Measurements from ENCODE around the gene SLC25A51. TPM values are rescaled to one million over a fixed set of nuclear protein-coding genes. Genes with fewer than 3 reads are reported as not detected.
A peak's percentile ranks its signal among the peaks of the same experiment; 100 is the strongest.

Gene SLC25A51
- total RNA-seq, 2 donors from 2014 or later: 30.2 to 30.3 TPM

DNA sequence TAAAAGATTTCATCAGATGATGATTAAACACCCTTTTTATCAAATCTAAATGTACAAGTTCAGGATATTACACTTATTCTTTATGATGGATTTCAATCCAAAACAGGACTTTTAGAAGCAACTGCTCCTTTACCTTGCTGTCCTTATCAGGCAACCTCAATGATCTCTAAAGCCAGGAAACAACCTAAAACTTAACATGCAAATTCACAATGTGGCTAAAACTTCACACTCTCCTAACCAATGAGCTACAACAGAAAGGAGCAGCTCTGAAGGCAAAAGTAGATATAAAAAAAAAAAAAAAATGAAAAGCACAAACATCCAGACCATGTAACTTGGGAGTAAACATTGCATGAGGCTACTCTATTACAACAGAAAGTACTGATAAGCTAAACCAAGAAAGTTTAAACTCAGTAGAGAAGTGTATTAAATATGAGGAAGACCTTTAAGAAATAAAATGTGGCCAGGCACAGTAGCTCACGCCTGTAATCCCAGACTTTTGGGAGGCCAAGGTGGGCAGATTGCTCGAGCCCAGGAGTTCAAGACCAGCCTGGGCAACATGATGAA, 22.9 kb downstream of the SLC25A51 start:
- intact Hi-C loops (cut with DNase I): no loop called here
- ATAC-seq (no peak), DNase-seq (no peak)

DNA sequence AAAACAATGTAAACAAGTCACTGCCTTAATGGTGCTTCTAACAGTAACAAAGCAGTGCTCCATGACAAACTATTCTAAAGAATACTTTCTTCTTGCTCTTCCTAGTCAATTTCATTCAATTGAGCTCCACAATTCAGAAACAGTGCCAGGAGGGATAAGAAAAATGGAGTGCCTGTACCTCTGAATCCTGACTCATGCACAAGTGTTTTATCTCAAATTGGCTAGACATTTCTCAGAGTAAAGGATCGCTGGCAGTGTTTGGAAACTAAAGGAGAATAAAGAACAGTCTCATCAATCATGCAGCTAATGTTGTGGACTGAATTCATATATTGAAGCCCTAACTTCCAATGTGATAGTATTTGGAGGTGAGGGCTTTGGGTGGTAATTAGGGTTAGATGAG, 27.6 kb downstream of the SLC25A51 start:
- DNase-seq (no peak), ATAC-seq (no peak)
- intact Hi-C loops (cut with DNase I): no loop called here

DNA sequence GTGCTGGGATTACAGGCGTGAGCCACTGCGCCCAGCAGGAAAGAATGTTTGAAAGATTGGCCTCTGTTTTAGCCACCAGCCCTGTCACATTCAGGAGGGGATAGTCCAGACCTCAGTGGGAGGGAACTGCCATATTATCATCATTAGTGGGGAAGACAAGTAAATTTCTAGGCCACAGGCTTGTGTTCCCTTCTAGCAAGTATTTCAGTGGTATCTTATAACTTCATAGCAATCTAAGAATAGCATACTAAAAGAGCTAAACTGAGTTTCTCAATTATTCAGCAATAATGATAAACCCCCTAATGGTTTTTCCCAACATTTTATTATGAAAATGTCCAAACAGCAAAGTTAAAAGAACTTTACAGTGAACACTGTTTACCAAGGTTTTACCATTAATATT, 30.0 kb downstream of the SLC25A51 start:
- no peak for ATAC-seq
- intact Hi-C loops (cut with DNase I): no loop called here
- DNase-seq: no peak

DNA sequence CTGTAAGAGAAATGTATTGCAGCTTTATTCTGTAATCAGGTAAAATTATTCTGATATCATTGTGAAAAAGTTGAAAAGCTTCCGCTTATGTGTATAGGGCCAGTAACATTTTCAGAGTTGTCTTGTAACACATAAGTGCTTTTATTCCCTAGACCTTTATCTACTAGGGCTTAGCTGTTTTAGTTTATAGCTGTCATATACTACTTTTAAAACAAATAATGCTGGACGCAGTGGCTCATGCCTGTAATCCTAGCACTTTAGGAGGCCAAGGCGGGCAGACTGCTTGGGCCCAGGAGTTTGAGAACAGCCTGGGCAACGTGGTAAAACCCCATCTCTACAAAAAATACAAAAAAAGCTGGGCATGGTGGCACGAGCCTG, 33.1 kb downstream of the SLC25A51 start:
- intact Hi-C loops (cut with DNase I): no loop called here
- ATAC-seq (no peak), DNase-seq (no peak)

DNA sequence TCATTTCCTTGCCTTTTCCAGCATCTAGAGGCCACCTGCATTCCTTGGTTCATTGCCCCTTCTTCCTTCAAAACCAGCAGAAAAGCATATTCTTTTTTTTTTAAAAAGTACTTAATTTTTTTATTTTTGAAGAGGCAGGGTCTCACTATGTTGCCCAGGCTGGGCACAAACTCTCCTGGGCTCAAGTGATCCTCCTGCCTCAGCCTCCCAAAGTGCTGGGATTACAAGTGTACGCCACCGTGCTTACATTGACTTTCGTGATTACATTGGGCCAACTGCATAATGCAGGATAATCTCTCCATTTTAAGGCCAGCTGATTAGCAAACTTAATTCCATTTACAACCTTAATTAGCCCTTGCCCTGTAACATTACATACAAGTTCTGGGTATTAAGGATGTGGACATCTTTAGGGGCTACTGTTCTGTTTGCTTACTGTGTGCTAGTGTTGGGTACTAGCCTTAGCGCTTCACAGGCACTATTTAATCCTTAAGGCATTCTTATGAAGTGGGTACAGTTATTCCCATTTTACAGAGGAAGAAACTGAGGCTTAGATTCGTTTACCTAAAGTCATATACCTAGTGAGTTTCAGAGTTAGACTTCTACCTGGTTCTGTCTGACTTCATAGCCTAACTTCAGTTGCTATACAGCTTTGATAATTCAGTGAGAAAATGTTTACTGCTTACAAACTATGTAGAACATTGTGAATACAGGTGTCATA, 33.7 kb downstream of the SLC25A51 start:
- DNase-seq (no peak), ATAC-seq (no peak)
- intact Hi-C loops (cut with DNase I): no loop called here

DNA sequence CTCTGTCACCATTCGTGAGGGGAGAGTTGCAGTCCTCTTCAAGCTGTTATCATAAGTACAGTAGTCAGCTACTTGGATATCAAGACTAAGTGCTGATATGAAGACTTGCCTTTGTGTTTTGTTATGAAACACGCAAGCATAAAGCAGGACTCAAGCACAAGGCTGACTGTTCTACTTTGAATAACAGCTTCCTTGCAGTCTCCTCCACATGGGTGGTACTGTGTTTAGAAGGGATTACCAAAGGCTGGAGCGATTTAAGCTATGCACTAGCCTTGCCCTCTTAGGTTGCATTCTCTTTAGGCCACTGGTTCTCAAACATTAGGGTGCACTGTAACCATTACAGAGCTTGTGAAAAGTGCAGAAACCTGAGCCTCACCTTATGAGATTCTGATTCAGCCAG, 41.4 kb downstream of the SLC25A51 start:
- ATAC-seq (no peak), DNase-seq (no peak)
- intact Hi-C loops (cut with DNase I): no loop called here

DNA sequence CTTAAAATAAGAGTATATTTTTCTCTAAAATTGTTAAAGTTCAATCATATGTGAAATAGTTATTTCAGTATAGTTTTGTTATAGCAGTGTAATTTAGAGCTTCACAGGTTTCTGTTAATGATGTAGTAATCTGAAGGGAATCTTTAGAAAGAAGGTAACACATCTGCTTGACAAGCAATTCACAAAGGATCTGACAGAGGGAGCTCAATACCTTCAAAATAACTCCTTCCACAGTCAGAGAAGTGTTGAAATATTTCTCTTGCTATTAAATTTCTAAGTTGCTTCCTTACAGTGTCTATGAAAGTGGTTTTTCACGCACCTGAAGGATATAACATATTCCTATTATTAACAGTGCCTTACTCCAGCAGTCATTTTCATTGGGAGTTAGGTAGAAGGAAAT, 44.9 kb downstream of the SLC25A51 start:
- DNase-seq (no peak), ATAC-seq (no peak)
- intact Hi-C loops (cut with DNase I): no loop called here

DNA sequence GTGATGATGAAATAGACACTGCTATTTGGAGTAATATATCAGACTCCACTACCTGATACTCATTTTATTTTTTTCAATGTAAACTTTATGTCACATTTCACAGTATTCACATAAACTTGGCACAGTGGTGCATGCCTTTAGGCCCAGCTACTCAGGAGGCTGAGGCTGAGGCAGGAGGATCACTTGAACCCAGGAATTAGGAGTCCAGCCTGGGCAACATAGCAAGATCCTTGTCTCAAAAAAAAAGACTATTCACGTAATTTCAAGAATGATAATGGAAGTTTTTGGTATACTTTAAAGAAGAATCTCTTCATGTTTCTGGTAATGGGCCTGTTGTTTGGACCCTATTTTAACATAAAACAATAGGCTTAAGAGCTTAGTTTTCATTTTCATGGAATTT, 47.4 kb downstream of the SLC25A51 start:
- DNase-seq (no peak), ATAC-seq (no peak)
- intact Hi-C loops (cut with DNase I): no loop called here

DNA sequence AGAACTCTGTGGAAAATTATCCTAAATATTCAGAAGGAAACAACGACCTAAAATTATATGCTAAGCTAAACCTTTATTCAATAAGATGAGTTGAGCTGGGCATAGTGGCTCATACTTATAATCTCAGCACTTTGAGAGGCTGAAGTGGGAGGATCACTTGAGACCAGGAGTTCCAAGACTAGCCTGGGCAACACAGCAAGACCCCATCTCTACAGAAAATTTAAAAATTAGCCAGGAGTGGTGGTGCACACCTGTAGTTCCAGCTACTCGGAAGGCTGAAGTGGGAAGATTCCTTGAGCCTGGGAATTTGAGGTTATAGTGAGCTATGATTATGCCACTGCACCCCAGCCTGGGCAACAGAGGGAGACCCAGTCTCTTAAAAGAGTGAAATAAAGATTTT, 51.7 kb downstream of the SLC25A51 start:
- DNase-seq (no peak), ATAC-seq (no peak)
- intact Hi-C loops (cut with DNase I): no loop called here

DNA sequence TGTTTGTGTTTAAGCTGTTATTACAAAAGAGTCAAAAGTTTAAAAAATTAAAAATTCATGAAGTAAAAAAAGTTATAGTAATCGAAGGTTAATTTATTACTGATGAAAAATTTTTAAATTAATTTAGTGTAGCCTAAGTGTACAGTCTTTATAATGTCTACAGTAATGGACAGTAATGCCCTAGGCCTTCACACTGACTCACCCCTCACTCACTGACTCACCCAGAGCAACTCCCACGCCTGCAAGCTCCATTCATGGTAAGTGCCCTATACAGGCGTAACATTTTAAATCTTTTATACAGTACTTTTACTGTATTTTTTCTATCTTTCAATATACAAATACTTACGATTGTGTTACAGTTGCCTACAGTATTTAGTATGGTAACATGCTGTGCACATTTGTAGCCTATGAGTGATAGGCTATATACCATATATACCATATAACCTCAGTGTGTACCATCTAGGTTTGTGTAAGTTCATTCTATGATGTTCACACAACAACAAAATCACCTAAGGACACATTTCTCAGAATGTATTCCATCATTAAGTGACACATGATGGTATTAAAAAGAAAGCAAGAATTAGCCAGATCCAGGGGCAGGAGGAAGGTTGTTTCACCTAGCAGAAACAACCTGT, 63.2 kb downstream of the SLC25A51 start:
- ATAC-seq (peak in 1 of 2 donors; percentile 80), DNase-seq (no peak)
- intact Hi-C loops (cut with DNase I): no loop called here

DNA sequence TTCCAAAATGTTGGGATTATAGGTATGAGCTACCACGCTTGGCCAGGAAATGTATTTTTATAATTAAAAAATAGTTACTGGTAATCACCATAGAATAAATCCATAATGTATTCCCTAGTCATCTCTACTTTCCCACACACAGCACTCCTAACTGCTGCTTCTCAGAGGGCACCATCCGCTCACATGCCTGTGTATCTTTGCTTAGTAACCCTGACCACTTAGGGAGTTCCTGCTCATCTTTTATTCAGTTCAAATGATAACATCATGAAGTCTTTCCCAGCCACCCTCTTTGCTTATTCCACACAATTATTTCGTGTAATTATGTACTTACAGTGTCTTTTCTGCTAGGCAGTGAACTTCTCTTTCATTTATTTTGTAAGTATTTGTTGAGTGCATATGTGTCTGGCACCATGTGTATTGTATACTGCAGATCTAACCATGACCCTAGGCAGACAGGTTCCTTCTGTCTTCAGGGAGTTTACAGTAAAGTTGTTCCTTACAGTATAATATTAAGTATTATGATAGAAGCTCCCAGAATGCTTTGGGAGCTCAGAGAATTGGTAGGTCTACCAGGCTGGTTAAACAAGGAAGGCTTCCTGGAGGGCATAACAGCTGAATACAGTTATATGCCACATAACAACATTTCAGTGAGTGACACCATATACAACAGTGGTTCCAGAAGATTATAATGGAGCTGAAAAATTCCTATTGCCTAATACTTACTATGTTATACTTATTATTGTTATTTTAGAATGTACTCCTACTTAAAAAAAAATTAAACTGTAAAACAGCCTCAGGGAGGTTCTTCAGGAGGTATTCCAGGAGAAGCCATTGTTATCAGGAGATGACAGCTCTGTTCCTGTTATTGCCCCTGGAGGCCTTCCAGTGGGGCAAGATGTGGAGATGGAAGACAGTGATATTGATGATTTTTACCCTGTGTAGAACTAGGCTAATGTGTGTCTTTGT, 64.1 kb downstream of the SLC25A51 start:
- peak in 1 of 2 donors; percentile 54 for ATAC-seq
- DNase-seq: no peak
- intact Hi-C loops (cut with DNase I): no loop called here

Other genes starting within 250 kb of the SLC25A51 start
- 1 to 10 TPM; 4.2 to 5.7 TPM for gene TRMT10B, start 150.3 kb downstream of the SLC25A51 start, total RNA-seq
- 10 to 100 TPM; 18.8 to 19.8 TPM for gene EXOSC3, start 119.1 kb downstream of the SLC25A51 start, total RNA-seq
- gene DCAF10, start 103.3 kb downstream of the SLC25A51 start, total RNA-seq: 10 to 100 TPM; 19.6 to 20.0 TPM
- gene SHB, start 165.1 kb upstream of the SLC25A51 start, total RNA-seq: 10 to 100 TPM; 20.3 to 34.6 TPM